ENCODE results near the gene GPR89A.
"Not testable (repeated sequence)": the region's sequence is repeated elsewhere in the genome, so short reads cannot be mapped to it uniquely, and the experiment has no call there.

The GPR89A gene

DNA sequence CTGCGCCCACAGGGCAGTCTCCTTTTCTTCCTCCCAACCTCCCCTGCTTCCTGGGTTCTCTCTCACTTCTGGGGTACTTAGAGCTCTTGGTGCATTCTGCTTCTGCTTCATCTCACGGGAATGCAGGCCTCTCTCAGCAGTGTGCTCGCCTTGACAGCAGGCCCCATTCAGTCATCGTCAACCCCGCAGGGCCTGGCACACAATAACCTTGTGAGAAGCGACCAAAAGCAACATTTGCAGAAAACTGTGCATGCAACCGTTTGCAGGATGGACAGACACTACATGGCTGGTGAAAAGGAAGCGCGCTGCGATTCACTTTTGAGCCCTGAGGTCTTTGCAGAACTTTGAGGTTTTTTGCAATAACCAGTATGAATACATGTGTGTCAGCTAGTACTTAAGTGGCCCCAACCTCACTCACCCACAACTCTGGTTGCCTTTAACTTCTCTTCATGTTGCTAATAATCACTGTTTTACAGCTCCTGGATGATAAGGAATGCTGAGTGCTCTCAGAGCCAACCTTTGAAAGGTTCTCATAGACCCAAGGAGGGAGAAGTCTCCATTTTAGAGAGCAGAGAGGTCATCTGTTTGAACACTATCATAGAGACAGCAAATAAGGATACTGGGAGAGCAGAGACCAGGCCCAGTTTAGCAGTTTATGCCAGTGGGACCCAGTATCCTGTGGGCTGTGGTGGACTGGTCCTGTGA, 109.0 kb downstream of the GPR89A start:
- no peak for DNase-seq

DNA sequence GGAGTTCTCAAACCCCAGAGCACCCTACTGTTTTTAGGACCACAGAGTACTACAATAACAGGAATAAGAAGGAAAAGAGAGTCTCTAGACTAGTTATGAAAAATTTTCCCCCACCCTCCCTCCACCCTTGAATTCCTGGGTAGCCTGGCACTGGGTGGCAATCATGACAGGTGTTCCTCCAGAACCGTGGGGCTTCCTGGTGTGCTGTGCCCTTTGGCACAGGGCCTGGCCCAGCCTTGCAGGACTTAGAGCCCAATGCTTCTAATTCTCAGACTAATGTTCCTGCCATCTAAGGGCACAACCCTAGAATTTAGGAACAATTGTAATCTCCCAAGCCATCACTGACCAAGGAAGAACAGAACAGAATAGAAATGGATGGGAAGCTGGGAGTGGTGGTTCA, 110.0 kb downstream of the GPR89A start:
- no peak for DNase-seq

DNA sequence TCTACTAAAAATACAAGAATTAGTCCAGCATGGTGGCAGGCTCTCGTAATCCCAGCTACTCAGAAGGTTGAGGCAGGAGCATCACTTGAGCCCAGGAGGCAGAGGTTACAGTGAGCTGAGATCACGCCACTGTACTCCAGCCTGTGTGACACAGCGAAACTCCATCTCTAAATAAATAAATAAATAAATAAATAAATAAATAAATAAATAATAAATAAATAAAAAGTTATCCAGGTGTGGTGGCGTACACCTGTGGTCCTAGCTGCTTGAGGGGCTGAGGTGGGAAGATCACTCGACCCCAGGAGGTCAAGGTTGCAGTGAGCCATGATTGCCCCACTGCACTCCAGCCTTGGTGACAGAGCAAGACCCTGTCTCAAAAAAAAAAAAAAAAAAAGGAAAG, 110.7 kb downstream of the GPR89A start:
- DNase-seq: not testable (repeated sequence)

DNA sequence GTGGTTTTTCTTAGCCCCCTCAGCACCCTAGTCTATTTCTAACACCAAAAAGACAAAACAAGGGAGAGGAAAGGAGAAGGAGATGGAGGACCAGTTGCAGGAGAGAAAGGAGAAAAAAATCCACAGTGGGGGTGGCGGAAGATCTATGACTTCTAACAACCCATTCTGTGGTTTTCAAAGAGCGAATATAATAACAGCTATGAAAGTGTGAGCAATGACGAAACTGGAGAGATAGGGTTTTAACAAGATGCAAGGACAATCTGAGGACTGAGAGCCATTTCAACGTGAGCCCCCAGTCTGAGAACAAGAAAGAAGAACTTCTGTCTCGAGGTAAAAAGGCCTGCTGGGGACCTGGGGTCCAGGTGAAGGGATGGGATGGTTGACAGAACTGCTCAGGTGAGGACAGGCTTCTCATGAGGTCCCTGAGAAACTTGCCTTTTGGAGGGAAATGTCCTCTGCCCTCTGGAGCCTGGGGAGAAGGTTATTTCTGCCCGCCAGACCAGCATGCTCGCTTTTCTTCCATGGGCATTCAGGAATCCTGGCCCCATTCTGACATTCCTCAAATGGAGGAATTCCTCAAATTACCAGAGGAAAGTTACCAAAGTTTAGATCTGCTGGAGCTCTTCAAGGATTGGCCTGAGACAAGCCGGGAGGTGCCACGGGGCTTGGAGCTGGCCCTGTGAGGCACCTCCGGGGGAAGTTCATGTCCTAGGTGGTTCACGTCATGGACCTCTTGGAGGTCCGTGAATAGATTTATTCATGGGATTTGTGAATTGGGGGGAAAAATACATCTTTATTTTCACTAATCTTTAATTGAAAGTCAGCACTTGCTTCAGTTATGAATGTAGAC, 111.7 kb downstream of the GPR89A start, which contains the start of gene CD160:
Gene CD160, plus strand, starts transcription at position 270 of the 850 bp plus-strand sequence. CDS start 8,829 bp downstream, outside the sequence.
- no peak for DNase-seq

All from hypothalamus (tissue), 51 donors.